Measurements from ENCODE around the gene NCAPD3.

DNA sequence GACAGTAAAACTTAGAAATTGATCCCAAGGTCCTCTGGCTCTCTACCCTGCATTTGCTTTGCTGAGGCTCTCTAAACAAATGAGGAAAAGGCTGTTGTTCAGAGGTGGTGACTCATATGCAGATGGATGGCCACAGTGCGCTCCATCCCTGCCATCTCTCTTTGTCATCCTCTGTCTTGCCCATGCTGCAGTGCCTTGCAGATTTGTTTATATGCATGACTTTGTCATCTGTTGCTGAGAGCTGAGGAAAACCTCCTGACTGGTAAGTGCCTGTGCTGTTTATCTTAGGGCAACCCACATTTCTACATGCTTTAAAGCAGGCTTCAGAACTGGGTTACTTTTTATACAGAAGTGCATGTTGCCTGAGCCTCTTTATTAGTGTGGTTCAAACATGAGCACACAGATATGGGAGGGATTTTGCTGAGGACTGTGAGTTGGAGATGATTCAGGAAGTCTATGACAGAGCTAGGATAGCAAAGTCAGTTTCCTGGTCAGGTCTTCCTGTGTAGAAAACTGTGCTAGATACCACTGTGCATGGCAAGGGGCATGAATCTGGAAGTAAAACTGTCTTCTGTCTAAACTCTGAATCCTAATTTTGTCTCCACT lies 97.4 kb downstream of the NCAPD3 start:
- TF ChIP-seq, protein P1, sequence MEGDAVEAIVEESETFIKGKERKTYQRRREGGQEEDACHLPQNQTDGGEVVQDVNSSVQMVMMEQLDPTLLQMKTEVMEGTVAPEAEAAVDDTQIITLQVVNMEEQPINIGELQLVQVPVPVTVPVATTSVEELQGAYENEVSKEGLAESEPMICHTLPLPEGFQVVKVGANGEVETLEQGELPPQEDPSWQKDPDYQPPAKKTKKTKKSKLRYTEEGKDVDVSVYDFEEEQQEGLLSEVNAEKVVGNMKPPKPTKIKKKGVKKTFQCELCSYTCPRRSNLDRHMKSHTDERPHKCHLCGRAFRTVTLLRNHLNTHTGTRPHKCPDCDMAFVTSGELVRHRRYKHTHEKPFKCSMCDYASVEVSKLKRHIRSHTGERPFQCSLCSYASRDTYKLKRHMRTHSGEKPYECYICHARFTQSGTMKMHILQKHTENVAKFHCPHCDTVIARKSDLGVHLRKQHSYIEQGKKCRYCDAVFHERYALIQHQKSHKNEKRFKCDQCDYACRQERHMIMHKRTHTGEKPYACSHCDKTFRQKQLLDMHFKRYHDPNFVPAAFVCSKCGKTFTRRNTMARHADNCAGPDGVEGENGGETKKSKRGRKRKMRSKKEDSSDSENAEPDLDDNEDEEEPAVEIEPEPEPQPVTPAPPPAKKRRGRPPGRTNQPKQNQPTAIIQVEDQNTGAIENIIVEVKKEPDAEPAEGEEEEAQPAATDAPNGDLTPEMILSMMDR (IDR thresholded peaks at IDR 0.05), result no peak
- no peak for TF ChIP-seq EZH2 (IDR thresholded peaks at IDR 0.05; ENCODE audit: borderline replicate concordance, insufficient read depth, low read depth, low read length, poor library complexity, severe bottlenecking)
